ENCODE results near the gene IGSF21. TPM values are rescaled to one million over a fixed set of nuclear protein-coding genes. Genes with fewer than 3 reads are reported as not detected.

IGSF21 gene
- total and polyA plus RNA-seq, 2 donors (not counting 3 experiments of a cell fraction or from before 2014, with no cell fraction given), result not detected

DNA sequence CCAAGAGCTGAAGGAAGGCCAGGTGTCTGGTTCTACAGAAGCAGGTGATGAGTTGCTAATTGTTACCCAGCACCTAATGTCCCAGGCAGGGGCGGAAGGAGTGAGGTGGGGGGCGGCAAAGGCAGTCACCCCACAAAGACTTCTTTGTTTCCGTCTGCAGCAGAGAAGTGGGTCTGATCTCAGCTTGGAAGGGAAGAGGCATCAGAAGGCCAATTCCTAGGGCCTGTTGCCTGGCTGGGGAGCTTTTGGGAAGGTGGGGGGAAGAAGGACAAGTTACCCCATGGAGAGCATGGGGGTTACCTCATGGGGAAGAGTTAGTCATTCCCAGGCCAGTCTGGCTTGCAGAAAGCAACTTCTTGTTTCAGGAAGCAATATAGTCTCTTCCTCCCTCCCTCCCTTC, 10.9 kb downstream of the IGSF21 start:
- Histone ChIP-seq H4K20me1 (replicated peaks; ENCODE audit: control insufficient read depth, extremely low read depth, insufficient read depth, low read length) (no peaks in the 10 kb centered on the region), H3K9me3 (replicated peaks; ENCODE audit: control insufficient read depth, insufficient read depth, low read length) (no peaks in the 10 kb centered on the region), H2AFZ (ENCODE audit: low read depth, low read length) (no peak overlapping the region), H3K27me3 (ENCODE audit: control insufficient read depth in 2 of 2, insufficient read depth in 2 of 2, low read length in 2 of 2) (no peaks in the 10 kb centered on the region), H3K27ac (ENCODE audit: insufficient read depth, low read depth, low read length) (no peak overlapping the region), H3K9ac (replicated peaks; ENCODE audit: extremely low read depth, insufficient read depth, low read length) (no peak overlapping the region), H3K36me3 (ENCODE audit: control insufficient read depth in 2 of 2, extremely low read depth in 1 of 2, insufficient read depth in 2 of 2, low read length in 2 of 2) (no peaks in the 10 kb centered on the region), H3K79me2 (ENCODE audit: control insufficient read depth, insufficient read depth, low read length) (no peaks in the 10 kb centered on the region), H3K4me2 (ENCODE audit: insufficient read depth, low read length) (no peak overlapping the region), H3K9me1 (replicated peaks; ENCODE audit: control insufficient read depth, extremely low read depth, insufficient read depth, low read length) (no peaks in the 10 kb centered on the region), H3K4me1 (ENCODE audit: control insufficient read depth, extremely low read depth, insufficient read depth, low read length) (no peaks in the 10 kb centered on the region), H3K4me3 (replicated peaks in 1 of 3; ENCODE audit: insufficient read depth in 1 of 3, low read depth in 1 of 3, low read length in 3 of 3) (no peak overlapping the region)
- no peak for TF ChIP-seq POLR2AphosphoS5 (IDR thresholded peaks at IDR 0.05; ENCODE audit: insufficient read depth, low read depth, low read length)
- no peak for TF ChIP-seq JUN (IDR thresholded peaks at IDR 0.05; ENCODE audit: borderline replicate concordance, insufficient read depth, insufficient read length, low read depth)
- no peak for TF ChIP-seq EZH2 (IDR thresholded peaks at IDR 0.05; ENCODE audit: borderline replicate concordance, low read depth, low read length, severe bottlenecking)
- TF ChIP-seq, protein P1, sequence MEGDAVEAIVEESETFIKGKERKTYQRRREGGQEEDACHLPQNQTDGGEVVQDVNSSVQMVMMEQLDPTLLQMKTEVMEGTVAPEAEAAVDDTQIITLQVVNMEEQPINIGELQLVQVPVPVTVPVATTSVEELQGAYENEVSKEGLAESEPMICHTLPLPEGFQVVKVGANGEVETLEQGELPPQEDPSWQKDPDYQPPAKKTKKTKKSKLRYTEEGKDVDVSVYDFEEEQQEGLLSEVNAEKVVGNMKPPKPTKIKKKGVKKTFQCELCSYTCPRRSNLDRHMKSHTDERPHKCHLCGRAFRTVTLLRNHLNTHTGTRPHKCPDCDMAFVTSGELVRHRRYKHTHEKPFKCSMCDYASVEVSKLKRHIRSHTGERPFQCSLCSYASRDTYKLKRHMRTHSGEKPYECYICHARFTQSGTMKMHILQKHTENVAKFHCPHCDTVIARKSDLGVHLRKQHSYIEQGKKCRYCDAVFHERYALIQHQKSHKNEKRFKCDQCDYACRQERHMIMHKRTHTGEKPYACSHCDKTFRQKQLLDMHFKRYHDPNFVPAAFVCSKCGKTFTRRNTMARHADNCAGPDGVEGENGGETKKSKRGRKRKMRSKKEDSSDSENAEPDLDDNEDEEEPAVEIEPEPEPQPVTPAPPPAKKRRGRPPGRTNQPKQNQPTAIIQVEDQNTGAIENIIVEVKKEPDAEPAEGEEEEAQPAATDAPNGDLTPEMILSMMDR (IDR thresholded peaks at IDR 0.05; ENCODE audit: extremely low read depth in 1 of 2, insufficient read depth in 1 of 2, low read depth in 1 of 2, low read length in 2 of 2), result no peak
- TF ChIP-seq FOS (IDR thresholded peaks at IDR 0.05; ENCODE audit: borderline replicate concordance, insufficient read depth, low read length), result no peak
- no peak for TF ChIP-seq MYC (IDR thresholded peaks at IDR 0.05; ENCODE audit: low read depth, low read length)
- TF ChIP-seq, protein P2, sequence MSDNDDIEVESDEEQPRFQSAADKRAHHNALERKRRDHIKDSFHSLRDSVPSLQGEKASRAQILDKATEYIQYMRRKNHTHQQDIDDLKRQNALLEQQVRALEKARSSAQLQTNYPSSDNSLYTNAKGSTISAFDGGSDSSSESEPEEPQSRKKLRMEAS (IDR thresholded peaks at IDR 0.05; ENCODE audit: insufficient read depth, insufficient read length), result no peak
- no peak for TF ChIP-seq GATA2 (IDR thresholded peaks at IDR 0.05; ENCODE audit: insufficient read depth, insufficient read length, low read depth, low read length)
- TF ChIP-seq POLR2A (IDR thresholded peaks at IDR 0.05; ENCODE audit: low read depth, low read length), result no peak
- dilution Hi-C loops (cut with MboI; ENCODE audit: extremely low pct_ligation_motif_present, low sequenced_read_pairs), result no loop called here
- intact Hi-C loops (cut with micrococcal nuclease), result no loop called here
- DNase-seq (ENCODE audit: low read depth, low spot score) (no peak), FAIRE-seq (no peak)
- ChIA-PET POLR2A (no interaction called here), CTCF (no interaction called here)
- BruUV-seq (replicated peaks), result no TSS peak
